ENCODE results near the gene GRWD1.

DNA sequence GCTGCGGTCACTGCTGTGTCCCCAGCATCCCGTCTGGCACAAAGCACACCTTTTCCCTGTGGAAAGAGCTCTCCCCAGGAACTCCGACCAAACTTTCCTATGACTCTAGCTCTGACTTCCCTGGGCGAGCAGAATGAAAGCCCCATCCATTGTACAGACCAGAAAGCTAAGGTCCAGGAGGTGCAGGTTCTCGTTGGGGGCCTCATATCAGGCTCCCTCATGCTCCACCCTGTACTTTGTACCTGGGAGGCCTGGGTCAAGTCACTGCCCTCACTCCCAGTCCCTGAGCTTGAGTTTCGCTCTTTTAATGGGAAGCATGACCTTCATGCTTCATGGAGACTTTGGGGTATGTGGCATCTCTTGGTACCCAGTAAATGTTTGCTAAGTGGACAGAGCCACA is 41.8 kb downstream of the GRWD1 start:
- TF ChIP-seq, protein P1, sequence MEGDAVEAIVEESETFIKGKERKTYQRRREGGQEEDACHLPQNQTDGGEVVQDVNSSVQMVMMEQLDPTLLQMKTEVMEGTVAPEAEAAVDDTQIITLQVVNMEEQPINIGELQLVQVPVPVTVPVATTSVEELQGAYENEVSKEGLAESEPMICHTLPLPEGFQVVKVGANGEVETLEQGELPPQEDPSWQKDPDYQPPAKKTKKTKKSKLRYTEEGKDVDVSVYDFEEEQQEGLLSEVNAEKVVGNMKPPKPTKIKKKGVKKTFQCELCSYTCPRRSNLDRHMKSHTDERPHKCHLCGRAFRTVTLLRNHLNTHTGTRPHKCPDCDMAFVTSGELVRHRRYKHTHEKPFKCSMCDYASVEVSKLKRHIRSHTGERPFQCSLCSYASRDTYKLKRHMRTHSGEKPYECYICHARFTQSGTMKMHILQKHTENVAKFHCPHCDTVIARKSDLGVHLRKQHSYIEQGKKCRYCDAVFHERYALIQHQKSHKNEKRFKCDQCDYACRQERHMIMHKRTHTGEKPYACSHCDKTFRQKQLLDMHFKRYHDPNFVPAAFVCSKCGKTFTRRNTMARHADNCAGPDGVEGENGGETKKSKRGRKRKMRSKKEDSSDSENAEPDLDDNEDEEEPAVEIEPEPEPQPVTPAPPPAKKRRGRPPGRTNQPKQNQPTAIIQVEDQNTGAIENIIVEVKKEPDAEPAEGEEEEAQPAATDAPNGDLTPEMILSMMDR (IDR thresholded peaks at IDR 0.05), result no peak
- TF ChIP-seq, protein P2, sequence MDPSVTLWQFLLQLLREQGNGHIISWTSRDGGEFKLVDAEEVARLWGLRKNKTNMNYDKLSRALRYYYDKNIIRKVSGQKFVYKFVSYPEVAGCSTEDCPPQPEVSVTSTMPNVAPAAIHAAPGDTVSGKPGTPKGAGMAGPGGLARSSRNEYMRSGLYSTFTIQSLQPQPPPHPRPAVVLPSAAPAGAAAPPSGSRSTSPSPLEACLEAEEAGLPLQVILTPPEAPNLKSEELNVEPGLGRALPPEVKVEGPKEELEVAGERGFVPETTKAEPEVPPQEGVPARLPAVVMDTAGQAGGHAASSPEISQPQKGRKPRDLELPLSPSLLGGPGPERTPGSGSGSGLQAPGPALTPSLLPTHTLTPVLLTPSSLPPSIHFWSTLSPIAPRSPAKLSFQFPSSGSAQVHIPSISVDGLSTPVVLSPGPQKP (IDR thresholded peaks at IDR 0.05; ENCODE audit: low read depth, low read length), result no peak
- TF ChIP-seq SMC3 (IDR thresholded peaks at IDR 0.05), result no peak
- no peak for TF ChIP-seq MAFK (IDR thresholded peaks at IDR 0.05; ENCODE audit: partially characterized antibody)
- no peak for TF ChIP-seq EP300 (IDR thresholded peaks at IDR 0.05)
- TF ChIP-seq, protein P3, sequence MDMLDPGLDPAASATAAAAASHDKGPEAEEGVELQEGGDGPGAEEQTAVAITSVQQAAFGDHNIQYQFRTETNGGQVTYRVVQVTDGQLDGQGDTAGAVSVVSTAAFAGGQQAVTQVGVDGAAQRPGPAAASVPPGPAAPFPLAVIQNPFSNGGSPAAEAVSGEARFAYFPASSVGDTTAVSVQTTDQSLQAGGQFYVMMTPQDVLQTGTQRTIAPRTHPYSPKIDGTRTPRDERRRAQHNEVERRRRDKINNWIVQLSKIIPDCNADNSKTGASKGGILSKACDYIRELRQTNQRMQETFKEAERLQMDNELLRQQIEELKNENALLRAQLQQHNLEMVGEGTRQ (IDR thresholded peaks at IDR 0.05), result no peak
- TF ChIP-seq POLR2AphosphoS2 (conservative IDR thresholded peaks at IDR 0.05; ENCODE audit: low read length), result no peak; the same call in 1 of the 2 replicates
- TF ChIP-seq TP53 (CRISPR knock-in tag; IDR thresholded peaks at IDR 0.05), result no peak
- no peak for TF ChIP-seq MAX (IDR thresholded peaks at IDR 0.05)
